RPMI8226 (cell line): ENCODE results near the gene ELF1.
"Not testable (repeated sequence)": the region's sequence is repeated elsewhere in the genome, so short reads cannot be mapped to it uniquely, and the experiment has no call there.

Experiments used
- DNase-seq: peaks from one replicate; pipeline ENCODE4 v3.0.0-alpha.2; 2015

Gene ELF1

GRCh38 chr13:40981361-40981760 is 37.8 kb downstream of the ELF1 start:
- no peak for DNase-seq

GRCh38 chr13:40980461-40980860 is 38.7 kb downstream of the ELF1 start:
- DNase-seq = no peak

- no peak for DNase-seq
Measured at GRCh38 chr13:40979232-40979631, 39.9 kb downstream of the ELF1 start.

GRCh38 chr13:40978109-40978508 is 41.0 kb downstream of the ELF1 start:
- DNase-seq = not testable (repeated sequence)

GRCh38 chr13:40975441-40975840 is 43.7 kb downstream of the ELF1 start:
- DNase-seq = no peak

- DNase-seq = peak; percentile 59
Measured at GRCh38 chr13:40974460-40975407, 44.4 kb downstream of the ELF1 start.

- no peak for DNase-seq
Measured at GRCh38 chr13:40973409-40973808, 45.7 kb downstream of the ELF1 start.

- DNase-seq = no peak
Measured at GRCh38 chr13:40971321-40971720, 47.8 kb downstream of the ELF1 start.

- no peak for DNase-seq
Measured at GRCh38 chr13:40970803-40971202, 48.3 kb downstream of the ELF1 start.

GRCh38 chr13:40969169-40969901 is 49.8 kb downstream of the ELF1 start:
- DNase-seq = no peak

- DNase-seq = no peak
Measured at GRCh38 chr13:40968416-40969000, 50.6 kb downstream of the ELF1 start.

- no peak for DNase-seq
Measured at GRCh38 chr13:40966298-40966697, 52.8 kb downstream of the ELF1 start.

GRCh38 chr13:40963927-40964326 is 55.2 kb downstream of the ELF1 start:
- no peak for DNase-seq

- DNase-seq = no peak
Measured at GRCh38 chr13:40961826-40962225, 57.3 kb downstream of the ELF1 start.

- no peak for DNase-seq
Measured at GRCh38 chr13:40961214-40961613, 57.9 kb downstream of the ELF1 start.

GRCh38 chr13:40960716-40961115 is 58.4 kb downstream of the ELF1 start:
- DNase-seq = no peak

- no peak for DNase-seq
Measured at GRCh38 chr13:40958655-40959054, 60.5 kb downstream of the ELF1 start.

GRCh38 chr13:40946485-40946884 is 72.6 kb downstream of the ELF1 start:
- DNase-seq = no peak

GRCh38 chr13:40943073-40943472 is 76.0 kb downstream of the ELF1 start:
- no peak for DNase-seq

- no peak for DNase-seq
Measured at GRCh38 chr13:40941581-40941980, 77.5 kb downstream of the ELF1 start.

- DNase-seq = no peak
Measured at GRCh38 chr13:40940841-40941240, 78.3 kb downstream of the ELF1 start.

GRCh38 chr13:40933508-40934204 is 85.5 kb downstream of the ELF1 start:
- DNase-seq = no peak

GRCh38 chr13:40932252-40932651 is 86.9 kb downstream of the ELF1 start:
- no peak for DNase-seq
